GM19455 (cell line): ENCODE measurements around the gene UPK3B.
A peak's percentile ranks its signal among the peaks of the same experiment; 100 is the strongest.
"Not testable (repeated sequence)": the region's sequence is repeated elsewhere in the genome, so short reads cannot be mapped to it uniquely, and the experiment has no call there.

Source experiments
- ATAC-seq: cut with Tn5 transposase; IDR thresholded peaks from one replicate; pipeline ENCODE4 v1.9.1; 2021; ENCODE audit not compliant: unreplicated experiment

The UPK3B gene

GRCh38 chr7:76512941-76513816 lies 2.8 kb downstream of the UPK3B start:
- no peak for ATAC-seq

GRCh38 chr7:76513817-76514799 lies 3.8 kb downstream of the UPK3B start:
- ATAC-seq = no peak

GRCh38 chr7:76514926-76515771 lies 4.8 kb downstream of the UPK3B start:
- no peak for ATAC-seq

GRCh38 chr7:76515999-76516443 lies 5.7 kb downstream of the UPK3B start:
- no peak for ATAC-seq

- ATAC-seq = not testable (repeated sequence)
Observed at GRCh38 chr7:76516932-76517331, 6.6 kb downstream of the UPK3B start.

GRCh38 chr7:76526183-76526582 lies 15.8 kb downstream of the UPK3B start:
- not testable (repeated sequence) for ATAC-seq

GRCh38 chr7:76531643-76532042 lies 21.3 kb downstream of the UPK3B start:
- not testable (repeated sequence) for ATAC-seq

- ATAC-seq = not testable (repeated sequence)
Observed at GRCh38 chr7:76543197-76543596, 32.8 kb downstream of the UPK3B start, which contains the start of gene SPDYE16. Gene SPDYE16 (minus strand): TSS chr7:76543297. CDS start chr7:76541459, 1,838 bp downstream.

GRCh38 chr7:76549025-76549854 lies 38.9 kb downstream of the UPK3B start:
- peak; percentile 100 for ATAC-seq

GRCh38 chr7:76549855-76550248 lies 39.5 kb downstream of the UPK3B start:
- not testable (repeated sequence) for ATAC-seq

- not testable (repeated sequence) for ATAC-seq
Observed at GRCh38 chr7:76551992-76552391, 41.6 kb downstream of the UPK3B start.

GRCh38 chr7:76559685-76560084 lies 49.3 kb downstream of the UPK3B start:
- not testable (repeated sequence) for ATAC-seq

GRCh38 chr7:76560157-76560556 lies 49.8 kb downstream of the UPK3B start:
- not testable (repeated sequence) for ATAC-seq

- not testable (repeated sequence) for ATAC-seq
Observed at GRCh38 chr7:76561342-76561741, 51.0 kb downstream of the UPK3B start.

- not testable (repeated sequence) for ATAC-seq
Observed at GRCh38 chr7:76565001-76565400, 54.6 kb downstream of the UPK3B start.
